Activated T-helper 1 cell treated with anti-CD3 and anti-CD28 coated beads, Interleukin-12 subunit alpha, Interleukin-12 subunit beta, Interleukin-2, Interleukin-4 antibody, amounts not matched to agents 30 ng/mL and 10 ng/mL and 1 ng/mL, durations not matched to agents 14 hours and 24 hours and 36 hours (primary cell): ENCODE data around the gene TOMM6. TPM values are rescaled to one million over a fixed set of nuclear protein-coding genes. Genes with fewer than 3 reads are reported as not detected.

ENCODE experiments used
- DNase-seq: peaks from one replicate; pipeline ENCODE4 v3.0.0; 2021; ENCODE audit warnings: low spot score
- H3K27ac Mint-ChIP-seq: one replicate; pipeline ENCODE4 v1.8.0; 2021; ENCODE audit warnings: mild to moderate bottlenecking, mixed read lengths
- H3K27me3 Mint-ChIP-seq: one replicate; pipeline ENCODE4 v1.8.0; 2022; ENCODE audit warnings: mild to moderate bottlenecking, moderate library complexity, mixed read lengths; ENCODE audit not compliant: insufficient read depth
- H3K36me3 Mint-ChIP-seq: one replicate; pipeline ENCODE4 v1.8.0; 2021; ENCODE audit warnings: low read depth, mixed read lengths
- H3K4me1 Mint-ChIP-seq: one replicate; pipeline ENCODE4 v1.8.0; 2021; ENCODE audit warnings: low read depth, mixed read lengths
- H3K4me3 Mint-ChIP-seq: one replicate; pipeline ENCODE4 v1.8.0; 2021; ENCODE audit warnings: mild to moderate bottlenecking, moderate library complexity, mixed read lengths
- H3K9me3 Mint-ChIP-seq: one replicate; pipeline ENCODE4 v1.8.0; 2021; ENCODE audit warnings: mixed read lengths
- intact Hi-C: fragments of 100-400 bp; cut with micrococcal nuclease; formaldehyde crosslinking; loops from one replicate; pipeline ENCODE4 v1.15.1; 2024
- total RNA-seq: library from RNA; stranded (reverse); gene quantifications from 2 replicates; pipeline ENCODE4 v1.2.3, GENCODE V29; 2022

Gene TOMM6
- total RNA-seq, 1 donor from 2014 or later, result 338 TPM

GRCh38 chr6:41783106-41783780, 4.3 kb upstream of the TOMM6 start:
- peaks cover 15% of the 10 kb centered on the region for H3K4me1 Mint-ChIP-seq
- H3K27me3 Mint-ChIP-seq, result peaks cover 18% of the 10 kb centered on the region
- no peak overlapping the region for H3K4me3 Mint-ChIP-seq
- no peak overlapping the region for H3K27ac Mint-ChIP-seq
- intact Hi-C loops, result no loop called here
- H3K36me3 Mint-ChIP-seq, result peaks cover 3% of the 10 kb centered on the region
- no peaks in the 10 kb centered on the region for H3K9me3 Mint-ChIP-seq
- DNase-seq, result no peak

DNA sequence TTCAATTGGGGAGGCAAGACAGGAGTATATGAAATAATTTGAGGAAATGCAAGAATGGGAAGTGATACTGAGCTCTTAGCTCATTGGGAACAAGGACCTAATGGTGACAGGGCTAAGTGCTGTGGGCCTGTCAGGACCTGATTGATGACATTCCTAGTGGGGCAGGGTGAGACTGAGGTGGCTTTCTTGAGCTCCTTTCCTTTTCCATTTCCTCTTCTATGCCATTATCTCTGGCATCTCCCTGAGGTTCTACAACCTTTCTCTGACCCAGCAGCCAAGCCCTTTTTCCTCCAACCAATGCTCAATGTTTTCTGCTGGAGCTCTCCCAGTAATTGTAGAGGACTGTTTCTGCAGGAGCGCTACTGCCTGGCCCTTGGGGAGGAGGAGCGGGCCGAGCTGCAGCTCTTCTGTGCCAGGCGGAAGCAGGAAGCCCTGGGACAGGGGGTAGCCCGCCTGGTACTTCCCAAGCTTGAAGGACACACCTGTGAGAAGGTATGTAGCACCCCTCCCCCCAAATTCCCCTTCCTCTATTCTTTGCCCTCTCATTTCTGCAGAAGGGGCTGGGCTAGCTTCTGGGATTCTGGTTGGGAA, 2.8 kb upstream of the TOMM6 start:
- Mint-ChIP-seq H3K9me3 (no peaks in the 10 kb centered on the region), H3K4me1 (peaks cover 17% of the 10 kb centered on the region), H3K36me3 (peaks cover 10% of the 10 kb centered on the region), H3K4me3 (peak overlapping the region; percentile 45), H3K27ac (no peak overlapping the region), H3K27me3 (peaks cover 18% of the 10 kb centered on the region)
- DNase-seq, result no peak
- intact Hi-C loops, result loop anchor here (5.0 kb wide), 2 partner anchors 237 to 1733 kb away; partner anchors contain the start of genes FOXP4, POLR1C and YIPF3

- Mint-ChIP-seq H3K4me1 (peaks cover 23% of the 10 kb centered on the region), H3K27me3 (peaks cover 18% of the 10 kb centered on the region), H3K36me3 (peaks cover 16% of the 10 kb centered on the region), H3K9me3 (no peaks in the 10 kb centered on the region), H3K4me3 (peak overlapping the region; percentile 10), H3K27ac (no peak overlapping the region)
- DNase-seq, result no peak
- intact Hi-C loops, result loop anchor here (5.0 kb wide), 2 partner anchors 238 to 1732 kb away; partner anchors contain the start of genes FOXP4, POLR1C and YIPF3
These were observed 2.2 kb upstream of the TOMM6 start for GRCh38 chr6:41785254-41785653.

- H3K4me1 Mint-ChIP-seq, result peaks cover 23% of the 10 kb centered on the region
- intact Hi-C loops, result loop anchor here (2.0 to 5.0 kb wide), 6 partner anchors 61 to 1731 kb away; partner anchors contain the start of genes FOXP4, NFYA, OARD1 and POLR1C
These were observed 1.6 kb upstream of the TOMM6 start for GRCh38 chr6:41785689-41786450.

GRCh38 chr6:41786451-41787218, 859 bp upstream of the TOMM6 start:
- H3K27me3 Mint-ChIP-seq, result peaks cover 13% of the 10 kb centered on the region
- no peaks in the 10 kb centered on the region for H3K9me3 Mint-ChIP-seq
- H3K4me3 Mint-ChIP-seq, result peak overlapping the region; percentile 97
- H3K27ac Mint-ChIP-seq, result peak overlapping the region; percentile 93
- intact Hi-C loops, result loop anchor here (1.0 to 5.0 kb wide), 15 partner anchors 7 to 1731 kb away; partner anchors contain the start of genes BYSL, FOXP4, FRS3 and MED20
- peaks cover 17% of the 10 kb centered on the region for H3K4me1 Mint-ChIP-seq
- peaks cover 20% of the 10 kb centered on the region for H3K36me3 Mint-ChIP-seq
- peak; percentile 88 for DNase-seq

More at GRCh38 chr6:41785689-41786450, 1.6 kb upstream of the TOMM6 start:
- DNase-seq, result no peak
- H3K36me3 Mint-ChIP-seq, result peaks cover 17% of the 10 kb centered on the region
- H3K4me3 Mint-ChIP-seq, result peak overlapping the region; percentile 97
- H3K27me3 Mint-ChIP-seq, result peaks cover 18% of the 10 kb centered on the region
- H3K9me3 Mint-ChIP-seq, result no peaks in the 10 kb centered on the region
- H3K27ac Mint-ChIP-seq, result no peak overlapping the region

- no peak for DNase-seq
- Mint-ChIP-seq H3K27me3 (peaks cover 5% of the 10 kb centered on the region), H3K36me3 (peaks cover 28% of the 10 kb centered on the region), H3K4me3 (peak overlapping the region; percentile 97), H3K9me3 (no peaks in the 10 kb centered on the region), H3K4me1 (peaks cover 17% of the 10 kb centered on the region), H3K27ac (no peak overlapping the region)
- intact Hi-C loops, result loop anchor here (5.0 kb wide), 2 partner anchors 242 to 1728 kb away; partner anchors contain the start of genes FOXP4, POLR1C and YIPF3
These were observed 1.9 kb downstream of the TOMM6 start for GRCh38 chr6:41789390-41789724.

GRCh38 chr6:41790045-41790444, 2.6 kb downstream of the TOMM6 start:
- H3K27ac Mint-ChIP-seq, result no peak overlapping the region

DNA sequence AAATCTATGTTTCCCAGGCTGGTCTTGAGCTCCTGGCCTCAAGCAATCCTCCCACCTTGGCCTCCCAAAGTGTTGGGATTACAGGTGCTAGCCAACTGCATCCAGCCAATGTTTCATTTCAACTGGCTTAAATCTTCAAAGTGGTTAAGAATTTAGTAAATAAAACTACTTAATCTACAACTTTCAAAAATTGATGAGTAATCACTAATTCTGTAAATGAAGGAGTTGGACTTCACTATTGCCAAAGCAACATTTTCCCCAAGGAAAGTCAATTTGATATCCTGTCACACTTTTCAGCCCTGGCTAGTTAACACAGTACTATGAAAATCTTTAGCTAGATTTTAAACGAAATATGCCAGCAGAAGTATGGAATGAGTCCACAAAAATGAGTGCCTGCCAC, 3.8 kb downstream of the TOMM6 start:
- H3K9me3 Mint-ChIP-seq, result no peaks in the 10 kb centered on the region
- no peak for DNase-seq
- peaks cover 32% of the 10 kb centered on the region for H3K36me3 Mint-ChIP-seq

More at GRCh38 chr6:41790045-41790444, 2.6 kb downstream of the TOMM6 start:
- no peak for DNase-seq
- peaks cover 17% of the 10 kb centered on the region for H3K4me1 Mint-ChIP-seq
- peaks cover 30% of the 10 kb centered on the region for H3K36me3 Mint-ChIP-seq
- no peaks in the 10 kb centered on the region for H3K9me3 Mint-ChIP-seq
- intact Hi-C loops, result no loop called here
- no peak overlapping the region for H3K4me3 Mint-ChIP-seq
- H3K27me3 Mint-ChIP-seq, result peaks cover 4% of the 10 kb centered on the region

DNA sequence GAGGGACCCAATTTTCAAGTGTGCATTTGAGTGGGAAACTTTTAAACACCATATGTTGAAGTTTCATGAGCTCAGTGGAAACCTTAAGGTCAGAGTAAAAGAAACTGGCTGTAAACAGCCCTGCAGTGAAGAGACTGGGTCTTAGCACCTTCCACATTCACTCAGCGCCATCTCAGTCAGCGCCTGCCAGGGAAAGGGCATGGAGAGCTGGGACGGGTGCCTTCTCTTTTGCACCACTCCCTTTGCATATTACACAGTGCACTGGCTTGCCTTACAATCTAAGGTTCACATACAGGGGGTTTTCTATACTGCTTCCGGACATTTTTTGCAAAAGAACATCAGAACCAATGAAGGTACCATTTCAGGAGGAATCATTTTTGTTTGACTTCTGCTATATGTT, 4.5 kb downstream of the TOMM6 start:
- H3K4me3 Mint-ChIP-seq, result no peak overlapping the region
- H3K9me3 Mint-ChIP-seq, result no peaks in the 10 kb centered on the region
- H3K27me3 Mint-ChIP-seq, result peaks cover 1% of the 10 kb centered on the region
- intact Hi-C loops, result no loop called here
- peaks cover 17% of the 10 kb centered on the region for H3K4me1 Mint-ChIP-seq
- peaks cover 35% of the 10 kb centered on the region for H3K36me3 Mint-ChIP-seq
- DNase-seq, result no peak
- no peak overlapping the region for H3K27ac Mint-ChIP-seq

More for the DNA sequence above, 3.8 kb downstream of the TOMM6 start:
- intact Hi-C loops, result no loop called here
- peaks cover 17% of the 10 kb centered on the region for H3K4me1 Mint-ChIP-seq
- H3K27ac Mint-ChIP-seq, result no peak overlapping the region
- H3K27me3 Mint-ChIP-seq, result peaks cover 3% of the 10 kb centered on the region
- no peak overlapping the region for H3K4me3 Mint-ChIP-seq

- H3K27me3 Mint-ChIP-seq, result no peaks in the 10 kb centered on the region
- no peak overlapping the region for H3K4me3 Mint-ChIP-seq
- no peak overlapping the region for H3K27ac Mint-ChIP-seq
- intact Hi-C loops, result no loop called here
- no peaks in the 10 kb centered on the region for H3K9me3 Mint-ChIP-seq
- H3K36me3 Mint-ChIP-seq, result peaks cover 17% of the 10 kb centered on the region
- DNase-seq, result no peak
- no peaks in the 10 kb centered on the region for H3K4me1 Mint-ChIP-seq
These were observed 9.0 kb downstream of the TOMM6 start for GRCh38 chr6:41796474-41796873.

GRCh38 chr6:41798901-41799558, 11.5 kb downstream of the TOMM6 start:
- Mint-ChIP-seq H3K27ac (no peak overlapping the region), H3K4me1 (no peaks in the 10 kb centered on the region), H3K9me3 (no peaks in the 10 kb centered on the region), H3K36me3 (peaks cover 7% of the 10 kb centered on the region), H3K4me3 (no peak overlapping the region), H3K27me3 (no peaks in the 10 kb centered on the region)
- intact Hi-C loops, result no loop called here
- no peak for DNase-seq

DNA sequence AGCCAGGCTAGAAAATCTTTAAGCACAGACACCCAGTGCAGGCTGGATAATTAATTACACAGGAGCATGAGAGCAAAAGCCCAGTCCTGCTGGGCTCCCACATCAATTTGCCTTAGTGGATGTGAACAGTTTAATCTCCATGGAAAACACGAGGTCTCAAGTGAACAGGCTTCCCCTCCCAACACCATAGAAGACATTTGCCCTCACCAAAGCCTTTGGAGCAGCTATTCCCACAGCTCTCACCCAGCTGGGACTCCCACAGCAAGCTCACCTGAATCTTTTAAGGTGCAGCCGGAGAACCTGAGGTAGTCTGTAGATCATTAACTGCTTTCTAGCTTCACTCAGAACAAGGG, 12.0 kb downstream of the TOMM6 start:
- no peak for DNase-seq
- no peak overlapping the region for H3K27ac Mint-ChIP-seq
- intact Hi-C loops, result no loop called here
- H3K36me3 Mint-ChIP-seq, result peaks cover 7% of the 10 kb centered on the region
- no peaks in the 10 kb centered on the region for H3K9me3 Mint-ChIP-seq
- no peaks in the 10 kb centered on the region for H3K27me3 Mint-ChIP-seq
- H3K4me1 Mint-ChIP-seq, result no peaks in the 10 kb centered on the region
- H3K4me3 Mint-ChIP-seq, result no peak overlapping the region
